ENCODE results near the gene HTRA3. TPM values are rescaled to one million over a fixed set of nuclear protein-coding genes. Genes with fewer than 3 reads are reported as not detected.

HTRA3 gene
- total RNA-seq, 2 experiments from 2014 or later: not detected

GRCh38 chr4:8286719-8287342 lies 17.3 kb downstream of the HTRA3 start:
- no TSS peak for BruUV-seq (replicated peaks)
- H3K9me2 ChIP-seq (ENCODE audit: insufficient read depth, low read length): no peaks in the 10 kb centered on the region
- intact Hi-C loops (cut with micrococcal nuclease; ENCODE audit: unreplicated experiment): no loop called here
- no peak overlapping the region for H2AFZ ChIP-seq (ENCODE audit: low read length)
- ChIA-PET CTCF (ENCODE audit: unreplicated experiment) (no interaction called here), POLR2A (no interaction called here)
- DNase-seq (ENCODE audit: low spot score): no peak
- no peaks in the 10 kb centered on the region for H4K20me1 ChIP-seq (ENCODE audit: insufficient read depth, low read length)
- TF ChIP-seq CTCF (conservative IDR thresholded peaks at IDR 0.05; ENCODE audit: low read length) (no peak), EZH2phosphoT487 (IDR thresholded peaks at IDR 0.05; ENCODE audit: borderline replicate concordance, low read depth, low read length) (no peak)
- H3K27ac ChIP-seq (ENCODE audit: low read depth, low read length, poor library complexity, severe bottlenecking): no peak overlapping the region
- no peak overlapping the region for H3K4me3 ChIP-seq (ENCODE audit: low read depth, low read length, poor library complexity, severe bottlenecking)
- no peaks in the 10 kb centered on the region for H3K4me1 ChIP-seq (ENCODE audit: insufficient read depth, low read length, poor library complexity, severe bottlenecking)
- H3K9me3 ChIP-seq (ENCODE audit: low read length): no peaks in the 10 kb centered on the region
- H3K4me2 ChIP-seq (ENCODE audit: low read length): no peak overlapping the region
- H3K36me3 ChIP-seq (ENCODE audit: insufficient read depth, low read length): no peaks in the 10 kb centered on the region
- no peaks in the 10 kb centered on the region for H3K79me2 ChIP-seq (ENCODE audit: insufficient read depth, low read depth, low read length)

GRCh38 chr4:8287343-8288280 lies 18.1 kb downstream of the HTRA3 start:
- Histone ChIP-seq H3K9me3 (ENCODE audit: low read length) (no peaks in the 10 kb centered on the region), H3K4me2 (ENCODE audit: low read length) (no peak overlapping the region), H3K4me3 (ENCODE audit: low read depth, low read length, poor library complexity, severe bottlenecking) (no peak overlapping the region), H3K9me2 (ENCODE audit: insufficient read depth, low read length) (no peaks in the 10 kb centered on the region), H3K79me2 (ENCODE audit: insufficient read depth, low read depth, low read length) (no peaks in the 10 kb centered on the region), H4K20me1 (ENCODE audit: insufficient read depth, low read length) (no peaks in the 10 kb centered on the region), H3K36me3 (ENCODE audit: insufficient read depth, low read length) (no peaks in the 10 kb centered on the region), H3K4me1 (ENCODE audit: insufficient read depth, low read length, poor library complexity, severe bottlenecking) (no peaks in the 10 kb centered on the region), H3K27ac (ENCODE audit: low read depth, low read length, poor library complexity, severe bottlenecking) (no peak overlapping the region), H2AFZ (ENCODE audit: low read length) (no peak overlapping the region)
- CTCF ChIA-PET (ENCODE audit: unreplicated experiment): no interaction called here
- intact Hi-C loops (cut with micrococcal nuclease; ENCODE audit: unreplicated experiment): no loop called here
- TF ChIP-seq CTCF (conservative IDR thresholded peaks at IDR 0.05; ENCODE audit: low read length) (no peak), EZH2phosphoT487 (IDR thresholded peaks at IDR 0.05; ENCODE audit: borderline replicate concordance, low read depth, low read length) (no peak)
- no TSS peak for BruUV-seq (replicated peaks)
- DNase-seq (ENCODE audit: low spot score): no peak
- POLR2A ChIA-PET: interaction anchor here (0.7 kb wide), 1 partner anchor 781 kb away, joined by 3 read pairs; no protein-coding TSS in a partner anchor
